Esophagus muscularis mucosa (tissue), 4 donors: ENCODE measurements around the gene HSPBAP1. TPM values are rescaled to one million over a fixed set of nuclear protein-coding genes. Genes with fewer than 3 reads are reported as not detected.

Experiments
- DNase-seq: peaks from one replicate; pipeline ENCODE4 v3.0.0-alpha.2; 2017; ENCODE audit errors: extremely low spot score
- H3K27ac ChIP-seq, 4 donors: fragments of 200-600 bp; sonication (generic); replicated peaks in 1 of 4; 1 replicate in 3 of 4; 2 replicates in 1 of 4; pipeline ENCODE4 v1.5.1; 2016 to 2019; ENCODE audit warnings: mild to moderate bottlenecking in 1 of 4
- H3K27me3 ChIP-seq, 4 donors: fragments of 200-600 bp; sonication (generic); one replicate each; pipeline versions ENCODE4 v1.5.1 to v1.6.0; 2016 to 2019
- H3K36me3 ChIP-seq, 4 donors: fragments of 200-600 bp; sonication (generic); one replicate each; pipeline ENCODE4 v1.5.1; 2016 to 2019
- H3K4me1 ChIP-seq, 4 donors: fragments of 200-600 bp; sonication (generic); one replicate each; pipeline ENCODE4 v1.5.1; 2016 to 2019
- H3K4me3 ChIP-seq, 4 donors: fragments of 200-600 bp; sonication (generic); 1 replicate in 2 of 4; 2 replicates in 2 of 4; pipeline ENCODE4 v1.5.1; 2016 to 2019; ENCODE audit warnings: mild to moderate bottlenecking in 4 of 4, moderate library complexity in 1 of 4
- H3K9me3 ChIP-seq, 4 donors: fragments of 200-600 bp; sonication (generic); 1 replicate in 3 of 4; 2 replicates in 1 of 4; pipeline ENCODE4 v1.5.1; 2016 to 2019
- EP300 ChIP-seq: sonication (generic); formaldehyde crosslinking; IDR thresholded peaks from one replicate; pipeline ENCODE4 v1.6.1; 2017; ENCODE audit warnings: antibody characterized with exemption
- POLR2A ChIP-seq: fragments of 450-650 bp; IDR thresholded peaks from one replicate; pipeline ENCODE4 v1.6.1; 2017; ENCODE audit warnings: antibody characterized with exemption, moderate library complexity, mild to moderate bottlenecking, low read depth
- POLR2AphosphoS5 ChIP-seq, 2 donors: sonication (generic); formaldehyde crosslinking; IDR thresholded peaks; one replicate each; pipeline ENCODE4 v1.6.1; 2017; ENCODE audit warnings: antibody characterized with exemption in 2 of 2
- WGBS: methylation state at CpG from one replicate; pipeline ENCODE4 v1.1.5; 2018; 5-methylcytosine and 5-hydroxymethylcytosine counted together
- intact Hi-C: fragments of 100-400 bp; cut with DNase I; formaldehyde crosslinking; loops from one replicate; pipeline ENCODE4 v1.15.1; 2023
- total RNA-seq, 4 donors: library from RNA; depleted of rRNA; stranded (reverse); fragments of >200 nt; gene quantifications; one replicate each; pipeline versions ENCODE4 v1.1.0 to v1.2.1, GENCODE V29; 2016
- TF ChIP-seq, protein P1 (sequence below), 3 experiments: fragments of 200-600 bp in 2 of 3; fragments of 450-650 bp in 1 of 3; sonication (generic) in 2 of 3; IDR thresholded peaks; one replicate each; pipeline ENCODE4 v1.5.1; 2017 to 2019; ENCODE audit warnings: antibody characterized with exemption in 3 of 3, mild to moderate bottlenecking in 2 of 3, moderate library complexity in 1 of 3

Gene HSPBAP1
- total RNA-seq, 4 donors from 2014 or later: 5.5 to 14.5 (median 8.2) TPM

DNA sequence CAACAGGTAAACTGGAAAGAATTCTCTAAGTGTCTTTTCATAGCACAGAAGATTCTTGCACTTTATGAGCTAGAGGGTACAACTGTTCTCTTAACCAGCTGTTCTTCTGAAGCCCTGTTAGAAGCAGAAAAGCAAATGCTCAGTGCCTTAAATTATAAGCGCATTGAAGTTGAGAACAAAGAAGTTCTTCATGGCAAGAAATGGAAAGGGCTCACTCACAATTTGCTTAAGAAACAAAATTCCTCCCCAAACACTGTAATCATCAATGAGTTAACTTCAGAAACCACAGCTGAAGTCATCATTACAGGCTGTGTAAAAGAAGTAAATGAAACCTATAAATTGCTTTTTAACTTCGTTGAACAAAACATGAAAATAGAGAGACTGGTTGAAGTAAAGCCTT lies 93.4 kb downstream of the HSPBAP1 start:
- H3K27me3 ChIP-seq: no peaks in the 10 kb centered on the region
- DNase-seq: no peak
- WGBS: 88% methylated on average over 2 of the region's 2 CpGs
- intact Hi-C loops: no loop called here
- H3K4me3 ChIP-seq: no peak overlapping the region
- H3K27ac ChIP-seq: no peak overlapping the region
- no peaks in the 10 kb centered on the region for H3K4me1 ChIP-seq
- H3K9me3 ChIP-seq: no peaks in the 10 kb centered on the region
- H3K36me3 ChIP-seq: peaks cover 38 to 91% (median 60%) of the 10 kb centered on the region in 4 donors
- no peak for TF ChIP-seq POLR2A
- TF ChIP-seq, protein P1, sequence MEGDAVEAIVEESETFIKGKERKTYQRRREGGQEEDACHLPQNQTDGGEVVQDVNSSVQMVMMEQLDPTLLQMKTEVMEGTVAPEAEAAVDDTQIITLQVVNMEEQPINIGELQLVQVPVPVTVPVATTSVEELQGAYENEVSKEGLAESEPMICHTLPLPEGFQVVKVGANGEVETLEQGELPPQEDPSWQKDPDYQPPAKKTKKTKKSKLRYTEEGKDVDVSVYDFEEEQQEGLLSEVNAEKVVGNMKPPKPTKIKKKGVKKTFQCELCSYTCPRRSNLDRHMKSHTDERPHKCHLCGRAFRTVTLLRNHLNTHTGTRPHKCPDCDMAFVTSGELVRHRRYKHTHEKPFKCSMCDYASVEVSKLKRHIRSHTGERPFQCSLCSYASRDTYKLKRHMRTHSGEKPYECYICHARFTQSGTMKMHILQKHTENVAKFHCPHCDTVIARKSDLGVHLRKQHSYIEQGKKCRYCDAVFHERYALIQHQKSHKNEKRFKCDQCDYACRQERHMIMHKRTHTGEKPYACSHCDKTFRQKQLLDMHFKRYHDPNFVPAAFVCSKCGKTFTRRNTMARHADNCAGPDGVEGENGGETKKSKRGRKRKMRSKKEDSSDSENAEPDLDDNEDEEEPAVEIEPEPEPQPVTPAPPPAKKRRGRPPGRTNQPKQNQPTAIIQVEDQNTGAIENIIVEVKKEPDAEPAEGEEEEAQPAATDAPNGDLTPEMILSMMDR (IDR thresholded peaks at IDR 0.05): no peak
- no peak for TF ChIP-seq EP300
- TF ChIP-seq POLR2AphosphoS5 (IDR thresholded peaks at IDR 0.05): no peak

DNA sequence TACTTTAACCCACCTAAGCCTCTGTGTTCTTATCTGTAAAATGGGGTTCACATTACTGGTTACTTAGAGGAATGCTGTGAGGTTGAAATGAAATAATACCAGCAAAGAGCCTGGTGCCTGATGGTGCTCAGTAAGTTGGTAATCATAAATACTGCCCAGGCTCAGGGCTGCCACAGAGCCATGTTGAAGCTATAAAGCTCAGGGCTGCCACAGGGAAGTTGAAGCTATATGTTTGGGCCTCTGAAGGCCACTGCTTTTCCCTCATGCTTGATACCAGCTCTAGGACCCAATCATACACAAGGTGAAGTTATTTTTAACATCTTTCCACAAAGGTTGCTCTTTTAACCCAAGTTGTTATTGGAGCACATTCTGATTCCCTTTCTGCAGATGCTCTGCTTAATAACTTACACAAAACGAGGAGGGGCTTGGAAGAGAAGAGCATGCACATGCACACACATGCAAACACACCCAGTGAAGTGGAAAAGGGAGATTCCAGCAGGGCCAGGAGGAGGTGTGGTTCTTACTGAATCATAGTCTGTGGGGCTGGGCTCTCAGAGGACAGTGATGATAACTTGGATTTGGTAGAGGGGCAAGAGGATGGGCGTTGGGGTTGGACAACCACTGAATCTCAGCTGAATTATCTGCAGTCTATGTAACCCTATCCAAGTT lies 95.5 kb downstream of the HSPBAP1 start:
- Histone ChIP-seq H3K4me1 (no peaks in the 10 kb centered on the region), H3K9me3 (no peaks in the 10 kb centered on the region), H3K36me3 (peaks cover 41 to 95% (median 66%) of the 10 kb centered on the region in 4 donors), H3K4me3 (no peak overlapping the region), H3K27ac (no peak overlapping the region), H3K27me3 (no peaks in the 10 kb centered on the region)
- no peak for DNase-seq
- intact Hi-C loops: no loop called here
- TF ChIP-seq POLR2A (no peak), POLR2AphosphoS5 (IDR thresholded peaks at IDR 0.05) (no peak), EP300 (no peak)
- TF ChIP-seq, protein P1 (IDR thresholded peaks at IDR 0.05): no peak
- WGBS: 82% methylated on average over 2 of the region's 2 CpGs

DNA sequence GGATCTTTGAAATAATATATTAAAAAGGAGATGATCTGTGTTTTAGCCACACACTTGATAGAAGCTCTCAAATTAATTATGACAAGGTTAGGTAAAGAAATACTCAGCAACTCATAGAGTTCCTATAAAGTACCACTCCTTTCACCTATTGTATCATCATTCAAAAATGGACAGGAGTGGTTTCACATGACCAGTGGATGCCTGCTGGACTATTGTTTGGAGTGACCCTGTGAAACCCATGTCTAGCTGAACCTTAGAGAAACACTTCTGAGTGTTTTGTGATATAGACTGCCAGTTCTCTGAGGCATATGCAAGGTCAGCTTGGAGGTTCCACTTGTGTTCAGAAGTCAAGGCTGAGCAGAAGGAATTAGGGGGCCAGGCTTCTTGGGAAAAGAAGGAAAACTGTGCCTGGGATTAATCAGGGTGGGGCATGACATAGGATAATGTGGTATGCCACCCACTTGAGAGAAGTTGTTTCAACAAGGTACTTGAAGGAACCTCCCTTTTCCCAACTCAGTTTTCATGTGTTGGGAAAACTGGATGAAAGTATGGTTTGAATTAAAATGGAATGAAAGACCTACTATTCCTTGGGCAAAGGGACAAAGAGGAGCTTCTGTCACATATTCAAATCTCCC lies 97.6 kb downstream of the HSPBAP1 start:
- intact Hi-C loops: no loop called here
- no peaks in the 10 kb centered on the region for H3K4me1 ChIP-seq
- no peak overlapping the region for H3K4me3 ChIP-seq
- no peaks in the 10 kb centered on the region for H3K9me3 ChIP-seq
- no peak overlapping the region for H3K27ac ChIP-seq
- no peak for DNase-seq
- H3K27me3 ChIP-seq: no peaks in the 10 kb centered on the region
- H3K36me3 ChIP-seq: peaks cover 47 to 90% (median 63%) of the 10 kb centered on the region in 4 donors
- TF ChIP-seq, protein P1 (IDR thresholded peaks at IDR 0.05): no peak
- no peak for TF ChIP-seq EP300
- no peak for TF ChIP-seq POLR2AphosphoS5 (IDR thresholded peaks at IDR 0.05)
- TF ChIP-seq POLR2A: no peak

DNA sequence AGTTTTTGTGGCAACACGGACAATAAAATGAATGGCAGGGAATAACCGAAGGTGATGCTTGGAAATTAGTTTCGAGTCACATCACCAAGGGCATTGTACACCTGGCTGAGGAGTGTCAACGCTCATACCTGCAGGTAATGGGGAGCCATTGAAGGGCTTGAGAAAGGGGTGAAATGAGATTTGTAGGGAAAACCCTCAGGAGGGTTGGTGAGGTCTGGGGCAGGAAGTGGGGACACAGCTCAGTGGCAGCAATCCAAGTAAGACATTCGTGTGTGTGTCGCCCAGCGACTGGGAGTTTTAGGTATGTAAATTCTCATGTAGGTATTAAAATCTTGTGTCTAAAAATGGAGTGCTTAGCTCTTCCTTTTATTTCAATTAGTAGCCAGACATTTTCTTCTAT lies 98.7 kb downstream of the HSPBAP1 start:
- no peak for DNase-seq
- Histone ChIP-seq H3K4me1 (no peaks in the 10 kb centered on the region), H3K9me3 (no peaks in the 10 kb centered on the region), H3K27ac (no peak overlapping the region), H3K36me3 (peaks cover 37 to 81% (median 53%) of the 10 kb centered on the region in 4 donors), H3K4me3 (no peak overlapping the region), H3K27me3 (no peaks in the 10 kb centered on the region)
- 83% methylated on average over 7 of the region's 7 CpGs for WGBS
- TF ChIP-seq POLR2A: no peak
- TF ChIP-seq POLR2AphosphoS5 (IDR thresholded peaks at IDR 0.05): no peak
- TF ChIP-seq, protein P1 (IDR thresholded peaks at IDR 0.05): no peak
- TF ChIP-seq EP300: no peak
- intact Hi-C loops: no loop called here
